HL-60/S4 treated with retinoic acid at 250 ng/mL for 4 days and 3 days (cell line): ENCODE results near the gene RFX6.
"Not testable (repeated sequence)": the region's sequence is repeated elsewhere in the genome, so short reads cannot be mapped to it uniquely, and the experiment has no call there.

Source experiments
- in situ Hi-C: fragments of 300-500 bp; cut with MboI; formaldehyde crosslinking; loops from 2 replicates; pipeline ENCODE4 v1.7.0; 2022; ENCODE audit warnings: low sequenced_read_pairs

Gene RFX6, protein sequence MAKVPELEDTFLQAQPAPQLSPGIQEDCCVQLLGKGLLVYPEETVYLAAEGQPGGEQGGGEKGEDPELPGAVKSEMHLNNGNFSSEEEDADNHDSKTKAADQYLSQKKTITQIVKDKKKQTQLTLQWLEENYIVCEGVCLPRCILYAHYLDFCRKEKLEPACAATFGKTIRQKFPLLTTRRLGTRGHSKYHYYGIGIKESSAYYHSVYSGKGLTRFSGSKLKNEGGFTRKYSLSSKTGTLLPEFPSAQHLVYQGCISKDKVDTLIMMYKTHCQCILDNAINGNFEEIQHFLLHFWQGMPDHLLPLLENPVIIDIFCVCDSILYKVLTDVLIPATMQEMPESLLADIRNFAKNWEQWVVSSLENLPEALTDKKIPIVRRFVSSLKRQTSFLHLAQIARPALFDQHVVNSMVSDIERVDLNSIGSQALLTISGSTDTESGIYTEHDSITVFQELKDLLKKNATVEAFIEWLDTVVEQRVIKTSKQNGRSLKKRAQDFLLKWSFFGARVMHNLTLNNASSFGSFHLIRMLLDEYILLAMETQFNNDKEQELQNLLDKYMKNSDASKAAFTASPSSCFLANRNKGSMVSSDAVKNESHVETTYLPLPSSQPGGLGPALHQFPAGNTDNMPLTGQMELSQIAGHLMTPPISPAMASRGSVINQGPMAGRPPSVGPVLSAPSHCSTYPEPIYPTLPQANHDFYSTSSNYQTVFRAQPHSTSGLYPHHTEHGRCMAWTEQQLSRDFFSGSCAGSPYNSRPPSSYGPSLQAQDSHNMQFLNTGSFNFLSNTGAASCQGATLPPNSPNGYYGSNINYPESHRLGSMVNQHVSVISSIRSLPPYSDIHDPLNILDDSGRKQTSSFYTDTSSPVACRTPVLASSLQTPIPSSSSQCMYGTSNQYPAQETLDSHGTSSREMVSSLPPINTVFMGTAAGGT

GRCh38 chr6:116876635-116877611, at the start of gene RFX6:
RFX6 (plus strand) TSS chr6:116877242; CDS start chr6:116877276, 34 bp downstream.
- in situ Hi-C loops, result no loop called here

DNA sequence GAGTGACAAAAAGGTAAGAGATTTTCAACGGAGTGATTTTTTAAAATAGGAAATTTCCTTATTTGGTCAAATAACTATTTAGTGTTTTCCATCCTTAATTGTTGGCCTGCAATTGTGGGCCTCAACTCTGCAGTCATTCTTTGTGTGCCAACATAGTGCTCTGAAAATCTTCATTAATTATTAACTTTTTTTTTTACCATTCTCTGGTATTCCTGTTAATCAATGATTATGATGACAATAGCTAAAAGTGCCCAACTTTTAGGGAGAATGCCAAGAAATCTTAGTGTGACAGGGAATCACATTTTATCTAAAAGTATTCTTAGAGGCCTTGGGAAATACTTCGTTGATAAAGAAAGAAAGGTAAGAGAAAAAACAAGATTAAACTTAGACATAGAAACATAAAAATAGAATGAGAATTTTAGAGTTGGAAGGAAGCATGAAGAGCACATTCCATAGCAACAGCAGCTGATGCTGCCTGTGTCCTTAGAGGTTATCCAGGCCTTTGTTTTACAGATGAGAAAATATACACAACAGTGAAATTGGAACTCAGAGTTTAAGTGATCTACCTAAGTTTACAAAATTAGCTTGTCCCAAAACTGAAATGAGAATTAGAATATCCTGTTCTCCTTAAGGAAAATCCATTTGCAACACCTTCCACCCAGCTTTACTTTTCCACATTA, 49.3 kb upstream of the RFX6 start:
- in situ Hi-C loops, result no loop called here

- in situ Hi-C loops, result no loop called here
These were observed 48.1 kb upstream of the RFX6 start, which contains the start of gene GPRC6A for GRCh38 chr6:116828983-116829382. GPRC6A (minus strand) TSS chr6:116829083; CDS start chr6:116829013, 70 bp downstream.

DNA sequence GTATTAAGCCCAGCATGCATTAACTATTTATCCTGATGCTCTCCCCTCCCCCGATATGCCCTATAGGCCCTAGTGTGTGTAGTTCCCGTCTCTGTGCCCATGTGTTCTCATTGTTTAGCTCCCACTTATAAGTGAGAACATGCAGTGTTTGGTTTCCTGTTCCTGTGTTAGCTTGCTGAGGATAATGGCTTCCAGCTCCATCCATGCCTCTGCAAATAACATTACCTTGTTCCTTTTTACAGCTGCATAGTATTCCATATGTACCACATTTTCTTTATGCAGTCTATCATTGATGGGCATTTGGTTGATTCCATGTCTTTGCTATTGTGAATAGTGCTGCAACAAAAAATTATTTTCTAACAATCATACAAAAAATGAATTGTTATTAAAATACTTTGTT, 42.5 kb upstream of the RFX6 start:
- in situ Hi-C loops, result not testable (repeated sequence)

GRCh38 chr6:116836606-116837342, 40.3 kb upstream of the RFX6 start:
- in situ Hi-C loops, result no loop called here

DNA sequence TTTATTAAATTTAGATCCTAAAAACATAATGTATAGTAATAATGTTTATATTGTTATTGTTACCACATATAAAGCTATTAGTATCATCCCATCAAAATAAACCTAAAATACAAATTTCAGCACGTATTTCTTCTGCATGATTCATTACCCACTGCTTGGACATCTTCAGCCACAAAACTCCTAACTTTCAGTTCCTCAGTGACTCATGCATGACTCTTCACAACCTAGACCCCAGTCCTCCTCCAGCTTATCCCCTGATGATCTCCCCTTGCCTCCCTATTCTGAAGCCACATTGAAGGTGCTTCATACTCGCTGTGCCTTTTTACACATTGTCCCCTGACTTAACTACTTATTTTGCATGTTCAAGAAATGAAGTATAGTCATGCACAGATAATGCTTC, 37.0 kb upstream of the RFX6 start:
- in situ Hi-C loops, result no loop called here

DNA sequence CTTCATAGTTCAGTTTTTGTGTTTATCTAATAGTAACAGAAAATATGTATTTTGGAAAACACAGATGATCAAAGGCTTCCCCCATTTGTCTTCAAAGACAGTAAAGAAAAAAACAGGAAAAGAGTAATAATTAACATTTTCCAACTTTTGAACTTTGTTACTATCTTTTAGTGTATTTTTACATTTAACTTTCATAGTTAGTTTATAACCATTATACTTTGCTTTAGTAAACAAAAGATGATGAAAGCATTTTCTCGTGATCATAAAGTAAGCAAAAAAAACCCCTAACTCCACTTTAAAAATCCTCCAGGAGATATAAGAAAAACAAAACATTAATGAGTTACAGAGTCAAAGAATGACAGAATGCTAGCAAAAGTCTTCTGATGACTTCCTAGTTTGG, 34.6 kb upstream of the RFX6 start:
- in situ Hi-C loops, result no loop called here

DNA sequence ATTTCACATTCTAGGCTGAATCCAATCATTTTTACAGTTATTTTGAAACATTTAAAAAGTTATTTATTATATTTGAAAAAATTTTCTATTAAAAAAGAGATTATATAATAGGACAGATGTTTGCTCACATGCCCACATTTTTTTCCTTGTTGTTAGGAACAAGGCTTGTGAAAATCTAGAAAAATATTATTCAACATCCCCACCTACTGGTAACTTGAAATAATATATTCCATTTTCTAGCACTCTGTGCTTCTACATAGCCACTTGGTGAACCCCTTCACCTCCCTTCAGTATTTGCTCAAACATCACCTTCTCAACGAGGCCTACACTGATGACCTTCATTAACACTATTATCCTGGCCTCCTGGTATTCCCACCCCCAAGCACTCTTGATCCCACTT, 29.8 kb upstream of the RFX6 start:
- in situ Hi-C loops, result no loop called here

- in situ Hi-C loops, result no loop called here
These were observed 19.0 kb upstream of the RFX6 start for GRCh38 chr6:116858060-116858459.

- in situ Hi-C loops, result no loop called here
These were observed 17.8 kb upstream of the RFX6 start for GRCh38 chr6:116859264-116859663.

DNA sequence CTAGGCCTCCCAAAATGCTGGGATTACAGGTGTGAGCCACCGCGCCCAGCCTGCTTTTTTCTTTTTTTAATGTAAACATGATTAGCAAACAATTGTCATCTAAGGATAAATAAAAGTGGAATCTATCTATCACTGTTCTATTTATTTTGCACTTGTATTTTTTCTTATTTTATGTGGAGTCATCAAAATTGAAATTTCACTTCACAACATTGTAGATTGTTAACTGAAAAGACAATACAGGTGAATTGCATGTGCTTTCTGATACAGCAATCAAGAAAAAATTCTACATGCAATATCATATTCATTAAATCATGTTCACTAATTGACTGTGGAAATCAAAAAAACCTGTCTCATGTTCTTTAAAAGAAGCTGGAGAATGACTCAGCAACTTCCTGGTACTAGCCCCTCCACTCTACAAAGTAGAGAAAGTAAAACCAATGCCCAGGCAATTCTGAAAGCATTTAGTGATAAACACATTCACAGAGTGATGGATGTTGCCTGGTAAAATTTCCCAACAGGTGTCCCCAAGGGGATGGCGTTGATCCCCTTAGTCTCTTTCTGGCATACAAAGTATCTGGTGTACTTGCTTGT, 10.7 kb upstream of the RFX6 start:
- in situ Hi-C loops, result no loop called here

- in situ Hi-C loops, result no loop called here
These were observed 4.3 kb upstream of the RFX6 start for GRCh38 chr6:116872771-116873170.

DNA sequence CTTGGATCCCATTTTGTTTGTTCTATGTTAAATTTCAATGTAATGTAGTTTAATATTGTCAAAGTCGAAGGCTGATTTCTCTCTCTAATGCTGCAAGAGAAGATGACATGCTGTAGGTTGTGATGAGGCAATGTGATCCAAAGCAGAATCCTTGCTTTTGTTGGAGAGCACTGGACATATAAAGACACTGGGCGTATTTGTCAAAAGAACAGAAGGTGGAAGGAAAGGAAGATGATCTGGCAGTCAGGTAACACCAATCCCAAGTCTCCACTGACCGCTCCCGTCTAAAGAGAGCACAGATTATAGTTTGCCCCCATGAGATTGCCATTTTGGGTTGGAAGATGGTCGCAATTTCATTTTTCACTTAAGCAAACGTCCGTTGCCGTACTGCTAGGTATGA, 935 bp upstream of the RFX6 start:
- in situ Hi-C loops, result no loop called here

DNA sequence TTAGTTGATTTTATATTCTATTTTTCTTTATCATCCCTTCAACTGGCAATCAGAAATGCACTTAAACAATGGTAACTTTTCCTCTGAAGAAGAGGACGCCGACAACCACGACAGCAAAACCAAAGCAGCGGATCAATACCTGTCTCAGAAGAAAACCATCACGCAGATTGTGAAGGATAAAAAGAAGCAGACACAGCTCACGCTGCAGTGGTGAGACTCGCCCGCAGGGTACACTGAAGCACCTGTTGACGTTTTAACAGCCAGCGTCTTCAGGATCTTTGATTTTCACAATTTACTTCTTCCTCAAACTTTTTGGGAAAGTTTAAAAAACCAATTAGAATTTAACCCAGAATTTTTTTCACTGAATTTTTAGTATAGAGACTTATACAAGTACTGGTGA, 701 bp downstream of the RFX6 start:
- in situ Hi-C loops, result no loop called here

DNA sequence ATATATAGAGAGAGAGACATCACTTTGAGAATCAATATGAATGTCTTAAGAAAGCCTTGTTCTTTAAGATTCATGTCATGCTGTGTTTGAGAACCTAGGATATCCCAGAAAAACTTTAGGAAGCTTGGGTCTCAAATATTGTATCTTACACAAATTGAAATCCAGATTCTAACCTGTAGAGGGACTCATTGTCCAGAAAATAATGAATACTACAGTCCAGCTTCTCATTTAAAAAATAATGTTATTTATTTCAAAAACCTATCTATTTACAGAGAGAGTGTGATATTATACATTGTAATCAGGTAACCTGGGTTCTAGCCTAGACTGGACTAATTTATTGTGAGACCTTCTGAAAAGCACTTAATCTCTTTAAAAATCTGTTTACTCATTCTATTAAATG, 4.2 kb downstream of the RFX6 start:
- in situ Hi-C loops, result no loop called here

GRCh38 chr6:116883005-116883404, 6.0 kb downstream of the RFX6 start:
- in situ Hi-C loops, result no loop called here

DNA sequence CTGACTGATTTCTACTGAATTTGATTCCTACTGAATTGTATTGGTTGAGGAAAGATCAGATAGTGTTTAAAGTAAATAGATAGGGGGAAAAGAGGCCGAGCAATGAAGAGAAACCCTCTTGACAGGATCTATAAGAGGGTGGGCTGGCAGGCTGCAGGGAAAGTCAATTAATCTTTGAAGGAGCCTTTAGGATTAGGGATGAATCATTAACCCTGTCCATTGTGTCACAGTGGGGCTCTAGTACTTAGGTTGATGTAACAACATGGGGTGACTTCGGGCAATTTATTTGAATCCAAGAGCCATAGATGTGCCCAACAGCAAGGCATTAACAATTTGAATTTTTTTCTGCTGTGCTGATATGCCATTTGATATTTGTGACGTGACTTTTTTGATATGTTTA, 7.5 kb downstream of the RFX6 start:
- in situ Hi-C loops, result no loop called here

DNA sequence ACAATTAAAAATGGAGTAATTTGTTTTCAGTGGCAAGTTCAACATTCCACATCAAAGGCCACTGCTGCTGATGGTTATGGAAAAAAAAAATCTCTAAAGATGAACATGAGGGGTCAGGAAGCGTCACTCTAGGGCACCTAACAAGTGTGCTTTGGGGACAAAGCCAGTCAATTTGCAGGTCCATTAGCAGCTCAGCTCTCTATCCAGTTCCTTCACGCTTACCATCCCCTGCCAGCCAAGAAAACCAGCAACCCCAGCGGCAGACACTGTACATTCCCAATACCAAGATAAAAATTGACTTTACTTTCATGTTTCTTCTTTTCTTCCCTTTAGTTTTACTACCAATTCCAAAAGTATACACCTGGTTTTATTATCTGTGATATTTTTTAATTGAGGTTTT, 10.1 kb downstream of the RFX6 start:
- in situ Hi-C loops, result no loop called here

GRCh38 chr6:116887894-116888293, 10.9 kb downstream of the RFX6 start:
- in situ Hi-C loops, result no loop called here
